DMS153 treated with DMSO at 0.1 percent for 48 hours (cell line): ENCODE results near the gene CA11.
A peak's percentile ranks its signal among the peaks of the same experiment; 100 is the strongest.
"Not testable (repeated sequence)": the region's sequence is repeated elsewhere in the genome, so short reads cannot be mapped to it uniquely, and the experiment has no call there.

ENCODE experiments used
- DNase-seq: peaks from one replicate; lab custom pipeline; 2025; ENCODE audit not compliant: unreplicated experiment; lab: John Stamatoyannopoulos, UW

Gene CA11

GRCh38 chr19:48646001-48646721, at the start of gene CA11:
Gene CA11 (minus strand): TSS chr19:48646187. CDS start chr19:48645632, 555 bp downstream.
- peak; percentile 84 for DNase-seq

GRCh38 chr19:48693629-48694028, 47.6 kb upstream of the CA11 start:
- DNase-seq, result not testable (repeated sequence)

- no peak for DNase-seq
These were observed 43.5 kb upstream of the CA11 start for GRCh38 chr19:48689449-48689848.

GRCh38 chr19:48687776-48688175, 41.8 kb upstream of the CA11 start:
- DNase-seq, result no peak

GRCh38 chr19:48686637-48687036, 40.6 kb upstream of the CA11 start:
- DNase-seq, result not testable (repeated sequence)

GRCh38 chr19:48686088-48686487, 40.1 kb upstream of the CA11 start:
- DNase-seq, result no peak

- DNase-seq, result no peak
These were observed 39.6 kb upstream of the CA11 start for GRCh38 chr19:48685583-48685982.

GRCh38 chr19:48683349-48683748, 37.4 kb upstream of the CA11 start:
- DNase-seq, result peak; percentile 47

GRCh38 chr19:48681127-48681470, 35.1 kb upstream of the CA11 start:
- no peak for DNase-seq

- no peak for DNase-seq
These were observed 34.6 kb upstream of the CA11 start for GRCh38 chr19:48680436-48681126.

- DNase-seq, result not testable (repeated sequence)
These were observed 34.0 kb upstream of the CA11 start for GRCh38 chr19:48680006-48680405.

- no peak for DNase-seq
These were observed 32.2 kb upstream of the CA11 start for GRCh38 chr19:48678201-48678600.

GRCh38 chr19:48676887-48677286, 30.9 kb upstream of the CA11 start:
- DNase-seq, result no peak

- no peak for DNase-seq
These were observed 30.5 kb upstream of the CA11 start for GRCh38 chr19:48676487-48676886.

GRCh38 chr19:48674921-48675824, 29.2 kb upstream of the CA11 start:
- DNase-seq, result peak; percentile 87

- DNase-seq, result no peak
These were observed 28.3 kb upstream of the CA11 start for GRCh38 chr19:48674216-48674809.

- DNase-seq, result no peak
These were observed 27.6 kb upstream of the CA11 start for GRCh38 chr19:48673436-48674100.

- no peak for DNase-seq
These were observed 27.0 kb upstream of the CA11 start, which contains the start of gene NTN5 for GRCh38 chr19:48672994-48673393. Gene NTN5 (minus strand): TSS chr19:48673017. CDS start chr19:48670986, 2,031 bp downstream.

- no peak for DNase-seq
These were observed 25.5 kb upstream of the CA11 start for GRCh38 chr19:48671446-48671995.
